Activated naive CD4-positive, alpha-beta T cell treated with anti-CD3 and anti-CD28 coated beads, Interleukin-2, amount 50 U/mL, for 72 hours (primary cell): ENCODE measurements around the gene SARS2. TPM values are rescaled to one million over a fixed set of nuclear protein-coding genes. Genes with fewer than 3 reads are reported as not detected.

Source experiments
- ATAC-seq, 2 donors: fragments of 150-1000 bp; cut with Tn5 transposase; 2 replicates each; pipeline ENCODE4 v1.10.0; 2021; ENCODE audit warnings: mild to moderate bottlenecking in 2 of 2, moderate library complexity in 2 of 2
- DNase-seq, 2 donors: peaks; one replicate each; pipeline ENCODE4 v3.0.0; 2021 to 2022; ENCODE audit warnings: low spot score in 2 of 2
- H3K27ac Mint-ChIP-seq, 2 donors: one replicate each; pipeline ENCODE4 v1.8.0; 2022; ENCODE audit warnings: mild to moderate bottlenecking in 2 of 2, mixed read lengths in 2 of 2
- H3K36me3 Mint-ChIP-seq, 2 donors: one replicate each; pipeline ENCODE4 v1.8.0; 2022; ENCODE audit warnings: mixed read lengths in 2 of 2
- H3K9me3 Mint-ChIP-seq, 2 donors: one replicate each; pipeline ENCODE4 v1.8.0; 2022; ENCODE audit warnings: mixed read lengths in 2 of 2
- total RNA-seq, 2 donors: library from RNA; stranded (reverse); gene quantifications; one replicate each; pipeline ENCODE4 v1.2.3, GENCODE V29; 2022

Gene SARS2
- total RNA-seq, 2 donors from 2014 or later, result 35.9 to 59.1 TPM

GRCh38 chr19:38908911-38909310, 21.7 kb downstream of the SARS2 start:
- H3K27ac Mint-ChIP-seq, result peak overlapping the region; percentile 32 to 50
- ATAC-seq, result no peak
- no peaks in the 10 kb centered on the region for H3K9me3 Mint-ChIP-seq
- DNase-seq, result no peak
- peaks cover 6 to 27% of the 10 kb centered on the region in 2 donors for H3K36me3 Mint-ChIP-seq

GRCh38 chr19:38907670-38908069, 22.9 kb downstream of the SARS2 start:
- no peaks in the 10 kb centered on the region for H3K9me3 Mint-ChIP-seq
- peaks cover 6 to 27% of the 10 kb centered on the region in 2 donors for H3K36me3 Mint-ChIP-seq
- no peak for ATAC-seq
- peak overlapping the region; percentile 55 to 88 for H3K27ac Mint-ChIP-seq
- no peak for DNase-seq

- Mint-ChIP-seq H3K36me3 (peaks cover 6 to 27% of the 10 kb centered on the region in 2 donors), H3K9me3 (no peaks in the 10 kb centered on the region), H3K27ac (no peak overlapping the region)
- DNase-seq (no peak), ATAC-seq (no peak)
These were observed 23.3 kb downstream of the SARS2 start for GRCh38 chr19:38907227-38907626.

- H3K36me3 Mint-ChIP-seq, result peaks cover 11 to 43% of the 10 kb centered on the region in 2 donors
- no peak for DNase-seq
- H3K27ac Mint-ChIP-seq, result no peak overlapping the region
- no peaks in the 10 kb centered on the region for H3K9me3 Mint-ChIP-seq
- no peak for ATAC-seq
These were observed 24.9 kb downstream of the SARS2 start for GRCh38 chr19:38905620-38906019.

GRCh38 chr19:38904581-38905539, 25.7 kb downstream of the SARS2 start:
- Mint-ChIP-seq H3K36me3 (peaks cover 17 to 50% of the 10 kb centered on the region in 2 donors), H3K27ac (peak overlapping the region in 1 of 2 donors; percentile 13)

GRCh38 chr19:38901683-38902082, 28.9 kb downstream of the SARS2 start:
- Mint-ChIP-seq H3K27ac (peak overlapping the region in 1 of 2 donors; percentile 3), H3K36me3 (peaks cover 17 to 30% of the 10 kb centered on the region in 2 donors), H3K9me3 (no peaks in the 10 kb centered on the region)
- no peak for DNase-seq
- ATAC-seq, result no peak

More at GRCh38 chr19:38904581-38905539, 25.7 kb downstream of the SARS2 start:
- ATAC-seq (no peak), DNase-seq (no peak)
- no peaks in the 10 kb centered on the region for H3K9me3 Mint-ChIP-seq

- ATAC-seq, result no peak
These were observed 29.8 kb downstream of the SARS2 start for GRCh38 chr19:38900743-38901190.

GRCh38 chr19:38900202-38900629, 30.3 kb downstream of the SARS2 start:
- DNase-seq, result no peak
- Mint-ChIP-seq H3K36me3 (peaks cover 17 to 23% of the 10 kb centered on the region in 2 donors), H3K27ac (peak overlapping the region; percentile 87 to 93), H3K9me3 (no peaks in the 10 kb centered on the region)
- no peak for ATAC-seq

More at GRCh38 chr19:38900743-38901190, 29.8 kb downstream of the SARS2 start:
- H3K9me3 Mint-ChIP-seq, result no peaks in the 10 kb centered on the region
- DNase-seq, result no peak
- peak overlapping the region; percentile 87 to 93 for H3K27ac Mint-ChIP-seq
- peaks cover 17 to 28% of the 10 kb centered on the region in 2 donors for H3K36me3 Mint-ChIP-seq

- ATAC-seq (peak; percentile 94 to 96), DNase-seq (peak; percentile 98 to 99)
- Mint-ChIP-seq H3K9me3 (no peaks in the 10 kb centered on the region), H3K27ac (peak within 1 kb of the TSS; percentile 87 to 97), H3K36me3 (peaks cover 15 to 22% of the 10 kb centered on the region in 2 donors)
These were observed 30.9 kb downstream of the SARS2 start, which contains the start of the genes NFKBIB and SIRT2 for GRCh38 chr19:38899447-38900201. Gene NFKBIB, plus strand, starts transcription at chr19:38899969. Its CDS starts 64 bp downstream, at chr19:38900033. Gene SIRT2, minus strand, starts transcription at chr19:38899618. Its CDS starts 97 bp downstream, at chr19:38899521.

GRCh38 chr19:38898788-38899446, 31.6 kb downstream of the SARS2 start:
- no peak for DNase-seq
- Mint-ChIP-seq H3K36me3 (peaks cover 10 to 22% of the 10 kb centered on the region in 2 donors), H3K27ac (peak overlapping the region; percentile 87 to 97), H3K9me3 (no peaks in the 10 kb centered on the region)
- ATAC-seq, result no peak

- Mint-ChIP-seq H3K27ac (peak overlapping the region in 1 of 2 donors; percentile 11), H3K36me3 (no peaks in the 10 kb centered on the region), H3K9me3 (no peaks in the 10 kb centered on the region)
- no peak for ATAC-seq
- no peak for DNase-seq
These were observed 35.6 kb downstream of the SARS2 start for GRCh38 chr19:38894968-38895367.

GRCh38 chr19:38893341-38893771, 37.2 kb downstream of the SARS2 start:
- H3K9me3 Mint-ChIP-seq, result no peaks in the 10 kb centered on the region
- DNase-seq (no peak), ATAC-seq (no peak)
- no peak overlapping the region for H3K27ac Mint-ChIP-seq
- H3K36me3 Mint-ChIP-seq, result no peaks in the 10 kb centered on the region

- ATAC-seq (no peak), DNase-seq (no peak)
- Mint-ChIP-seq H3K36me3 (no peaks in the 10 kb centered on the region), H3K27ac (no peak overlapping the region), H3K9me3 (no peaks in the 10 kb centered on the region)
These were observed 37.7 kb downstream of the SARS2 start for GRCh38 chr19:38892841-38893240.

GRCh38 chr19:38891771-38892170, 38.8 kb downstream of the SARS2 start:
- Mint-ChIP-seq H3K27ac (no peak overlapping the region), H3K36me3 (no peaks in the 10 kb centered on the region), H3K9me3 (no peaks in the 10 kb centered on the region)
- ATAC-seq (no peak), DNase-seq (no peak)

GRCh38 chr19:38890686-38891085, 39.9 kb downstream of the SARS2 start:
- Mint-ChIP-seq H3K36me3 (no peaks in the 10 kb centered on the region), H3K9me3 (no peaks in the 10 kb centered on the region), H3K27ac (no peak overlapping the region)
- DNase-seq, result no peak
- ATAC-seq, result no peak

GRCh38 chr19:38889803-38890202, 40.8 kb downstream of the SARS2 start:
- DNase-seq (no peak), ATAC-seq (no peak)
- H3K27ac Mint-ChIP-seq, result no peak overlapping the region
- H3K9me3 Mint-ChIP-seq, result no peaks in the 10 kb centered on the region
- H3K36me3 Mint-ChIP-seq, result no peaks in the 10 kb centered on the region
